Karpas-422 (cell line): ENCODE measurements around the gene KRTAP19-7. TPM values are rescaled to one million over a fixed set of nuclear protein-coding genes. Genes with fewer than 3 reads are reported as not detected.

Experiments
- DNase-seq: peaks from one replicate; pipeline ENCODE4 v3.0.0-alpha.2; 2015
- H2AFZ ChIP-seq: fragments of 200-600 bp; sonication (generic); 2 replicates; pipeline ENCODE4 v1.6.1; 2014; ENCODE audit warnings: antibody characterized with exemption, low read length, mixed read lengths
- H3K27ac ChIP-seq: fragments of 200-600 bp; sonication (generic); 2 replicates; pipeline ENCODE4 v1.5.1; 2014; ENCODE audit warnings: mild to moderate bottlenecking, low read length, moderate library complexity
- H3K27me3 ChIP-seq: fragments of 200-600 bp; sonication (generic); 2 replicates; pipeline ENCODE4 v1.6.1; 2014; ENCODE audit warnings: low read length, mixed read lengths
- H3K36me3 ChIP-seq: fragments of 200-600 bp; sonication (generic); 2 replicates; pipeline ENCODE4 v1.6.1; 2014; ENCODE audit warnings: low read length, mixed read lengths; ENCODE audit not compliant: insufficient read depth
- H3K4me1 ChIP-seq: fragments of 200-600 bp; sonication (generic); 2 replicates; pipeline ENCODE4 v1.6.1; 2014; ENCODE audit warnings: mild to moderate bottlenecking, low read length, mixed read lengths
- H3K4me2 ChIP-seq: fragments of 200-600 bp; sonication (generic); 2 replicates; pipeline ENCODE4 v1.6.1; 2014; ENCODE audit warnings: low read length, low read depth, mild to moderate bottlenecking; ENCODE audit not compliant: poor library complexity, severe bottlenecking
- H3K4me3 ChIP-seq: fragments of 200-600 bp; sonication (generic); 2 replicates; pipeline ENCODE4 v1.5.1; 2014; ENCODE audit warnings: mild to moderate bottlenecking, antibody characterized with exemption, low read length, mixed read lengths
- H3K79me2 ChIP-seq: fragments of 200-600 bp; sonication (generic); 2 replicates; pipeline ENCODE4 v1.6.1; 2014; ENCODE audit warnings: mild to moderate bottlenecking, low read length, mixed read lengths
- H3K9ac ChIP-seq: fragments of 200-600 bp; sonication (generic); 2 replicates; pipeline ENCODE4 v1.6.0; 2014; ENCODE audit warnings: low read length
- H3K9me2 ChIP-seq: fragments of 200-600 bp; sonication (generic), shearing (Covaris generic); replicated peaks from 2 replicates; pipeline ENCODE4 v1.6.0; 2014; ENCODE audit warnings: mild to moderate bottlenecking, low read length, moderate library complexity; ENCODE audit not compliant: insufficient read depth
- H3K9me3 ChIP-seq: fragments of 300-700, 200-600 bp; sonication (generic); 2 replicates; pipeline ENCODE4 v1.6.1; 2014; ENCODE audit warnings: low read length, mixed read lengths
- H4K20me1 ChIP-seq: fragments of 200-600 bp; sonication (generic); 2 replicates; pipeline ENCODE4 v1.6.1; 2014; ENCODE audit warnings: mild to moderate bottlenecking, antibody characterized with exemption, low read length, low read depth; ENCODE audit not compliant: insufficient read depth
- total RNA-seq: library from RNA; depleted of rRNA; stranded (reverse); fragments of >200 nt; shearing (Covaris generic); gene quantifications from 2 replicates; pipeline ENCODE4 v1.2.3, GENCODE V29; 2014; ENCODE audit warnings: low replicate concordance

The KRTAP19-7 gene
- total RNA-seq, 1 experiment from 2014 or later = not detected

DNA sequence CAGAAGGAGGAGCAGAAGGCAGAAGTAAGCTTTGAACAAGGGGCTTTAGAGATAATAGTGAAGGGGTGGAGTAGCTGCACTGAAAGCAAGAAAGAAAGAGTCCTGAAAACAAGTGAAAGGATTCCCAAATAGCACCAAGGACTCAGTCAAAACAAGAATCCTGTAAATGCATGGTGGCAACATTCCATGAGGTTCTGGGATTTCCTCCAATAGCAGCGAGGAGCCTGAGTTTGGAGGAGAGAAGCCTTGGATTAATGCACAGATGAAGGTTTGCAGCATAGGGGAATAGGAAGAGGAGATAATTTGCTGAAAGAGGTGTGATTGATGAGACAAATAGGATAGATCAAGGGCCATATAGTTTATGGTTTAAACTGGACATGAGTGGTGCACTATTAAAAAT lies 18.2 kb upstream of the KRTAP19-7 start:
- no peak overlapping the region for H2AFZ ChIP-seq
- H3K79me2 ChIP-seq = no peaks in the 10 kb centered on the region
- H3K36me3 ChIP-seq = no peaks in the 10 kb centered on the region
- no peaks in the 10 kb centered on the region for H3K4me1 ChIP-seq
- no peak for DNase-seq
- H3K9me2 ChIP-seq = no peaks in the 10 kb centered on the region
- H3K27ac ChIP-seq = no peak overlapping the region
- H3K27me3 ChIP-seq = no peaks in the 10 kb centered on the region
- H3K9me3 ChIP-seq = peaks cover 3% of the 10 kb centered on the region
- H3K4me3 ChIP-seq = no peak overlapping the region
- H3K4me2 ChIP-seq = no peak overlapping the region
- no peak overlapping the region for H3K9ac ChIP-seq
- H4K20me1 ChIP-seq = no peaks in the 10 kb centered on the region

DNA sequence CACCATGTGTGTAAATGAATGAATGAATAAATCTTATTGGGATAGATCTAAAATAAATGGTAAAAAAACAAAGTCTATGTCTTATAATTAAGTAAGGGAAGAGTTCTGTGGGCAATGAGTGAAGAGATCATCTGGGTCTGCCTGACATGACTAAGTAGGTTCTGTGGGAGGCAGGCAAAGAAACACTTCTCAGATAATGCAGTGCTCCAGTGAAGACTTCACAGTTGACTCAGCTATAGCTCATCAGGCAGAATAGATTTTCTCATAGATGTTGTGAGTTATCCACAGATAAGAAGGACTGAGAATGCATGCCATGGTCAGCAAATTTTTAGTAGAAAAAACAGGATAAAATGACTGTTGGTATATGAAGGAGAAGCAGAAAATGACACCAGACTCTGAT lies 16.7 kb upstream of the KRTAP19-7 start:
- Histone ChIP-seq H3K9me2 (no peaks in the 10 kb centered on the region), H2AFZ (no peak overlapping the region), H3K4me1 (no peaks in the 10 kb centered on the region), H4K20me1 (no peaks in the 10 kb centered on the region), H3K27me3 (no peaks in the 10 kb centered on the region), H3K27ac (no peak overlapping the region), H3K9me3 (peaks cover 6% of the 10 kb centered on the region), H3K36me3 (no peaks in the 10 kb centered on the region), H3K4me3 (no peak overlapping the region), H3K79me2 (no peaks in the 10 kb centered on the region), H3K4me2 (no peak overlapping the region), H3K9ac (no peak overlapping the region)
- DNase-seq = no peak

DNA sequence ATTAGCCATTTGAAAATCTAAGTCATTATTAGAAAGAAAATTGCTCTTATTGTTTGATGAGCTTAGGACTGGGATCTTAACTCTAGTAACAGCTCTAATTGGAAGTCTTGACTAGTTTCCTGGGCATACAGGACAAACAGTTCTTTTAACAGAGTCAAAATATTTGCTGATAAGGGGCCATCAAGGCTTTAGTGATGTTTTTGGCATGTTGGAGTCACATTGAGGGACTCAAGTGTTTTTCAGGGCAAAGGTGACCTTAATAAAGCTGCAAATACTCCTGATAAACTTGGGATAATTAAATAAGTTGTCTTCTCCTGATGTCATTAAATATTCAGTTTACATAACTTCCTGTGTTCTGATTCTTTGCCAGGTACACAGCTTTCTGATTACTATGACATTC lies 6.5 kb upstream of the KRTAP19-7 start:
- no peak overlapping the region for H3K27ac ChIP-seq
- no peaks in the 10 kb centered on the region for H3K36me3 ChIP-seq
- H3K9me2 ChIP-seq = no peaks in the 10 kb centered on the region; the same call in 1 of the 2 replicates
- no peak overlapping the region for H3K9ac ChIP-seq
- no peak overlapping the region for H3K4me2 ChIP-seq
- H3K9me3 ChIP-seq = peaks cover 12% of the 10 kb centered on the region; the same call in 1 of the 2 replicates
- no peaks in the 10 kb centered on the region for H3K79me2 ChIP-seq
- no peaks in the 10 kb centered on the region for H4K20me1 ChIP-seq
- no peak overlapping the region for H2AFZ ChIP-seq
- no peaks in the 10 kb centered on the region for H3K27me3 ChIP-seq
- no peak overlapping the region for H3K4me3 ChIP-seq
- no peak for DNase-seq
- no peaks in the 10 kb centered on the region for H3K4me1 ChIP-seq

DNA sequence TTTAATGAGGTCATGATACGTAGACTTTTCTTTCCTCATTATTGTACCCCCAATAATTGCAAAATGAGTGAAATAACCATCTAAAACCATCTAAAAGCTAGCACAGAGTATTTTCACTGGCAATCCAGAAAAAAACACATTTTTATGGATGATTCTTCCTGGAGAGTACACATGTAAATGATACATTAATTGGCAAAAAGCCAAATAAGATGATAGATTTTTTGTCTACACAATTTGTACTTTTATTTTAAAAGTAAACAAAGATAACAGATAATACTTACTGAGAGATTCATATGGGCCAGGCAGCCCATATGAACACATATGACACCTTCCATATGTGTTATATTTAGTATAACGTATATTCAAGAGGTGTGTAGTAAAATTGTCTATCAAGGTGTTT lies 2.5 kb upstream of the KRTAP19-7 start:
- H3K4me1 ChIP-seq = no peaks in the 10 kb centered on the region
- H3K4me3 ChIP-seq = no peak overlapping the region
- H3K9me2 ChIP-seq = no peaks in the 10 kb centered on the region; the same call in 1 of the 2 replicates
- H3K9me3 ChIP-seq = peaks cover 14% of the 10 kb centered on the region; the same call in 1 of the 2 replicates
- H3K4me2 ChIP-seq = no peak overlapping the region
- H4K20me1 ChIP-seq = no peaks in the 10 kb centered on the region
- no peak overlapping the region for H3K9ac ChIP-seq
- no peak overlapping the region for H3K27ac ChIP-seq
- H3K79me2 ChIP-seq = no peaks in the 10 kb centered on the region
- no peaks in the 10 kb centered on the region for H3K27me3 ChIP-seq
- H3K36me3 ChIP-seq = no peaks in the 10 kb centered on the region
- DNase-seq = no peak
- H2AFZ ChIP-seq = no peak overlapping the region

DNA sequence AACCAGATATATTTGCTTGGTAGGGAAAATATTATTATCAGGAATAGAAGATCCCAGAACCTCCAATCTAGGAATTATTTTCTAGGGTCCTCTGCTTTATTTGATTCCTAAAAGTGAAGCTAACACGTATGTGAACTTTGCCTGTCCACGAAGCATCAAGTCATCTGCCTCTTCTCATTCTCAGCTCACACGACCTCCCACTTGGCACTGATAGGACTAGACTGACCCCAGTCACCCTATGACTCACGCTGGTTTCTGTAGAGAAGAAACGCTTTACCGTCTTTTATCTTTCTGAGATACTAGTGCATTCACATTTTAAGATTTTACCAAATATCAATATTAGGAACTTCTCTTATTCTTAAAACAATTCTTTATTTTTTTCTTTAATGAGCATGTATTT lies 2.0 kb upstream of the KRTAP19-7 start:
- Histone ChIP-seq H2AFZ (no peak overlapping the region), H3K9me2 (no peaks in the 10 kb centered on the region; the same call in 1 of the 2 replicates), H3K27me3 (no peaks in the 10 kb centered on the region), H3K9ac (no peak overlapping the region), H3K9me3 (peaks cover 14% of the 10 kb centered on the region; the same call in 1 of the 2 replicates), H4K20me1 (no peaks in the 10 kb centered on the region), H3K4me1 (no peaks in the 10 kb centered on the region), H3K27ac (no peak overlapping the region), H3K4me3 (no peak overlapping the region), H3K79me2 (no peaks in the 10 kb centered on the region), H3K36me3 (no peaks in the 10 kb centered on the region), H3K4me2 (no peak overlapping the region)
- DNase-seq = no peak

DNA sequence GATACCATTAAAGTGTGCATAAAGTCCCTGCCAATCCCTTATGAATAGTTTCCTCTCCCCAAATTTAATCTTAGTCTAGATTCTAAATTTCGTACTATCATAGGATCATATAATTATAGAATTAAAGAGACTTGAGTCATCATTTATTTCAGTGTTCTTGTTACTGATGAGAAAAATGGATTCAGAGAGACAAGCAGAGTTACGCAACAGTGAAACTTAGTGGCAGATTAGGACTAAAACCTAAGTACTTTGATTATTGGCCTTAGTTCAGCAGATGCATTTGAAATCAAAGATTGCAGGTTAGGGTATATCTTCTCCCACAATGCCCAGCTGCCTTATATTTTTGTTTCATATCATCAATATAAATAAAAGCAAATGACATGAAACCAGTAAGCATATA lies 843 bp upstream of the KRTAP19-7 start:
- H3K27me3 ChIP-seq = no peaks in the 10 kb centered on the region
- H3K4me2 ChIP-seq = no peak overlapping the region
- H3K4me1 ChIP-seq = no peaks in the 10 kb centered on the region
- H3K79me2 ChIP-seq = no peaks in the 10 kb centered on the region
- no peaks in the 10 kb centered on the region for H3K9me2 ChIP-seq
- H3K9me3 ChIP-seq = peaks cover 14% of the 10 kb centered on the region; the same call in 1 of the 2 replicates
- no peak overlapping the region for H3K4me3 ChIP-seq
- H3K36me3 ChIP-seq = no peaks in the 10 kb centered on the region
- no peaks in the 10 kb centered on the region for H4K20me1 ChIP-seq
- DNase-seq = no peak
- no peak overlapping the region for H3K9ac ChIP-seq
- no peak overlapping the region for H3K27ac ChIP-seq
- H2AFZ ChIP-seq = no peak overlapping the region

DNA sequence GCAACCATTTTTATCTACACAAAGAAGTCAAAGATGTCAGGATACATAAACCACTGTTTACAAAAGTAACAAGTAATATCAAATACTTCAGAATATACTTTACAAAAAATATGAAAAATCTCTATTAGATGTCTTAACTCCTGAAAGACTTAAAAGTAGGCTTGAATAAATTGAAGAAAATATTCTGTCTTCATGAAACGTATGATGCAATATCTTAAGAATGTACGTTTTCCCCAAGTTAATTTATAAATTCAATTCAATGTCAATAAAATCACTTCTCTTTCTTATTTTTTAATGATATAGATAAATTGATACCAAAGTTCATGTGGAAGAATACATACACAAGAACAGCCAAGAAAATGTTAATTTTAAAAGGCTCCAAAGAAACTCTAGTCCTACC lies 6.0 kb downstream of the KRTAP19-7 start:
- no peak for DNase-seq
- Histone ChIP-seq H3K36me3 (no peaks in the 10 kb centered on the region), H3K4me1 (no peaks in the 10 kb centered on the region)

DNA sequence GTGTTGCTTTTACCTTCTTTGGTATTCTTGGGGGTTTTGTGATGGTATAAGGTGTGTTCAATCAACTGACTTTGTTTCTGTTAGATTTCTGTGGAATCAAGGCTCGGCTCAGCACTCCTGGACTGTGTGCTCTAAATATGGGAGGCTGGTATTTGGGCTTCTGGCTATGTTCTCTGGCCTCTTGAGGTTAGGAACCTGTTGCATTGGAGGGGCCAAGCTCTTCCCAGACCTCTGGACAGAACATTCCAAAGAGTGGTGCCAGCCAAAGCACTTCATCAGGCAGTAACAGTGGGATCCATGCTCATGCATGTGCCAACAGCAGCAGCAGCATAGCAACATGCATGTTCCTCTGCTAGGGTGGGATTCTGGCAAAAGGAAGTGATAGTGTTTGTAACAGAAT lies 8.3 kb downstream of the KRTAP19-7 start:
- Histone ChIP-seq H3K4me1 (no peaks in the 10 kb centered on the region), H3K79me2 (no peaks in the 10 kb centered on the region), H4K20me1 (no peaks in the 10 kb centered on the region), H3K27ac (no peak overlapping the region), H3K4me2 (no peak overlapping the region), H3K27me3 (no peaks in the 10 kb centered on the region), H2AFZ (no peak overlapping the region), H3K9ac (no peak overlapping the region), H3K9me2 (no peaks in the 10 kb centered on the region), H3K36me3 (no peaks in the 10 kb centered on the region), H3K9me3 (peaks cover 7% of the 10 kb centered on the region; the same call in 1 of the 2 replicates), H3K4me3 (no peak overlapping the region)
- DNase-seq = no peak

More for the DNA sequence above, 6.0 kb downstream of the KRTAP19-7 start:
- H3K27ac ChIP-seq = no peak overlapping the region
- H3K9ac ChIP-seq = no peak overlapping the region
- no peak overlapping the region for H3K4me2 ChIP-seq
- no peak overlapping the region for H2AFZ ChIP-seq
- H3K4me3 ChIP-seq = no peak overlapping the region
- H3K27me3 ChIP-seq = no peaks in the 10 kb centered on the region
- H4K20me1 ChIP-seq = no peaks in the 10 kb centered on the region
- peaks cover 11% of the 10 kb centered on the region; the same call in 1 of the 2 replicates for H3K9me3 ChIP-seq
- no peaks in the 10 kb centered on the region for H3K79me2 ChIP-seq
- H3K9me2 ChIP-seq = no peaks in the 10 kb centered on the region

DNA sequence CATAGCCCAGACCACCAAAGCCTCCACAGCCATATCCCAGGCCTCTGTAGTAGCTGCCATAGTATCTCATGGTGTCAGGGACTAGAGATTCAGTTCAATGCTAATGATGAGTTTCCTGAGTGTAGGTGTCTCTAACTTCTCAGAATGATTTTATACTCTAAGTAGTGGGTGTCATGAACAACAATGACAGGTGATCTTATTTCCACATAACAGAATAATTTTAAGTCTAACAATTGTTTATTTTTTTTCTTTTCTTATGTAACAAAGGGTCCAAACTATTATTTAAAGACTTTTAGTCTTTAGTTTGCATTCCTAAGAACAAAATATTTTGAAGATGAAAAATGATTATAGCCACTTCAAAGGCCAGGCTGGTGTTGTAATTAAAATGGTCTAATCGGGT lies 19.4 kb downstream of the KRTAP19-7 start, which contains the start of gene KRTAP19-6:
TSS of gene KRTAP19-6 (minus strand) at position 101 of the 400 bp plus-strand sequence. CDS start at position 70, 31 bp downstream.
- H3K79me2 ChIP-seq = no peaks in the 10 kb centered on the region
- no peaks in the 10 kb centered on the region for H3K27me3 ChIP-seq
- no peaks in the 10 kb centered on the region for H4K20me1 ChIP-seq
- H3K9me2 ChIP-seq = no peaks in the 10 kb centered on the region
- H2AFZ ChIP-seq = no peak within 1 kb of the TSS
- H3K36me3 ChIP-seq = no peaks in the 10 kb centered on the region
- H3K27ac ChIP-seq = no peak within 1 kb of the TSS
- no peak within 1 kb of the TSS for H3K9ac ChIP-seq
- H3K4me3 ChIP-seq = no peak within 1 kb of the TSS
- H3K4me2 ChIP-seq = no peak within 1 kb of the TSS
- H3K9me3 ChIP-seq = peaks cover 9% of the 10 kb centered on the region; the same call in 1 of the 2 replicates
- DNase-seq = no peak
- no peaks in the 10 kb centered on the region for H3K4me1 ChIP-seq
